Measurements from ENCODE around the gene CES3. TPM values are rescaled to one million over a fixed set of nuclear protein-coding genes. Genes with fewer than 3 reads are reported as not detected.

The CES3 gene
- total and polyA plus RNA-seq, 4 donors, result 0.99 to 2.1 (median 1.4) TPM

DNA sequence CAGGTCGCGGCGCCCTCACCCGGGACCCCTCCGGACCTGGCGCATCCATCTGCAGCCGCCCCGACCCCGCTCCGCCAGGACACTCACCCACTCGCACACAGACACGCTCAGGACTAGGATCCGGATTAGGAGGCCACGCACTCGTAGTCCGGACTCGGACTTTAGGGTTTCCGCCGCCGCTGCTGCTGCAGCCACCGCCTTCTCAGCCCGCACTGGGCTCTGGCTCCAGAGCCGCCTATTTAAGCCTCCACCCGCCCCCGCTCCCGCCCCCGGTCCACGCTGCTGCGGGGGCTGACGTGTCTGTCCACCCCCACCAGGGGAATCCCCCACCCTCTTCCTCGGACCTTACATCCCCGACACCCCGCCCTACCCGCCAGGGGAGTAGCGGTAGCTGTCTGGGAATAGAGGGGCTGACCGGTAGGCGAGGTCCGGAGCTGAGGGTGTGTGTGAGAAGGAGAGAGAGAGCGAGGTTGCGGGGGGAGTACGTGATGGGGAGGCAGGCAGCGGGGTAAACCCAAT, 35.7 kb upstream of the CES3 start, which contains the start of gene RRAD:
Gene RRAD (minus strand): TSS at position 214 of the 519 bp plus-strand sequence. CDS start 356 bp downstream, outside the sequence.
- DNase-seq (ENCODE audit: low read depth in 4 of 6, low spot score in 6 of 6), result peak in 1 of 6 donors; percentile 45
- Histone ChIP-seq H3K4me3 (ENCODE audit: low read depth, low read length) (no peak within 1 kb of the TSS), H3K27ac (ENCODE audit: low read depth, low read length) (no peak within 1 kb of the TSS), H3K4me1 (ENCODE audit: control insufficient read depth, insufficient read depth, low read length) (peaks cover 39% of the 10 kb centered on the region), H3K9me3 (ENCODE audit: control insufficient read depth, insufficient read depth, low read length) (no peaks in the 10 kb centered on the region), H3K27me3 (ENCODE audit: control insufficient read depth, insufficient read depth, low read length) (peaks cover 45% of the 10 kb centered on the region), H3K36me3 (ENCODE audit: control insufficient read depth, insufficient read depth, low read length) (peaks cover 13% of the 10 kb centered on the region)
- 3% methylated on average over 31 of the region's 42 CpGs for WGBS (ENCODE audit: insufficient coverage)

DNA sequence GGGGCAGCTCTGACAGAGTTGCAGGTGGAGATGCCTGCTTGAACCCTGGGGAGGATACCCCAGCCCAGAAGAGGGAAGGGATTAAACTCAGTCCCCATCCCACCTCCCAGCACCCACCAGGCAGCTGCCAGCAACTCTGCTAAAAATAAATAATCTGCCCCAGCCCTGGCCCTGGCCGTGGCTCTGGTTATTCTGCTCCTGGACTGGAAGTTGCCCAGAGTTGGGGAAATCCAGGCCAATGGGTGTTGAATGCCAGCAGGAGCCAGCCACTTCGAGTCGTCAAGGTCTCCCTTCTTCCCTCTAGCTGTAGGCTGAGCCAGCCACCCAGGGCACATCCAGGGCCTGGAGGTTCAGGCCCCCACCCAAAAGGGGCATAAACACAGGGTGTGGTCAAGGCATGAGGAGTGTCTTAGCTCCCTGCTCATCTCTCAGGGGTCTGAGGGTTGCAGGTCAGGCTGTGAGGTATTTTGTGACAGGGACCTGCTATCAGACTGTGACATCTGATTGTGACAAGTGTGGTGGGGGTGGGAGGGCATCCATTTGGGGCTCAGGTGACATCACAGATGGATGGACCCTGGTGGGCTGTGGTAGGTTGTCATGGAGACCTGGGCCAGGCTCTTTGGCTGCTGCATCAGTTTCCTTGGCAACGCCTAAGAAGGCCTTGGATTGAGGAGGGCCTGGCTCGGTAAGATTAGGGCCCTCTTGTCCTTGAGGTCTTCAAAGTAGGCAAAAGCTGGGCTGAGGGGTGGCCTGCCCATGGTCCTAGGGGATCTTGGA, 34.7 kb upstream of the CES3 start:
- no peaks in the 10 kb centered on the region for H3K9me3 ChIP-seq (ENCODE audit: control insufficient read depth, insufficient read depth, low read length)
- H3K27ac ChIP-seq (ENCODE audit: low read depth, low read length), result no peak overlapping the region
- H3K4me3 ChIP-seq (ENCODE audit: low read depth, low read length), result no peak overlapping the region
- H3K4me1 ChIP-seq (ENCODE audit: control insufficient read depth, insufficient read depth, low read length), result peaks cover 39% of the 10 kb centered on the region
- DNase-seq (ENCODE audit: low read depth in 4 of 6, low spot score in 6 of 6), result peak in 3 of 6 donors; percentile 43 to 83 (median 71)
- 48% methylated on average over 5 of the region's 5 CpGs for WGBS (ENCODE audit: insufficient coverage)
- H3K36me3 ChIP-seq (ENCODE audit: control insufficient read depth, insufficient read depth, low read length), result peaks cover 16% of the 10 kb centered on the region
- H3K27me3 ChIP-seq (ENCODE audit: control insufficient read depth, insufficient read depth, low read length), result peaks cover 42% of the 10 kb centered on the region

DNA sequence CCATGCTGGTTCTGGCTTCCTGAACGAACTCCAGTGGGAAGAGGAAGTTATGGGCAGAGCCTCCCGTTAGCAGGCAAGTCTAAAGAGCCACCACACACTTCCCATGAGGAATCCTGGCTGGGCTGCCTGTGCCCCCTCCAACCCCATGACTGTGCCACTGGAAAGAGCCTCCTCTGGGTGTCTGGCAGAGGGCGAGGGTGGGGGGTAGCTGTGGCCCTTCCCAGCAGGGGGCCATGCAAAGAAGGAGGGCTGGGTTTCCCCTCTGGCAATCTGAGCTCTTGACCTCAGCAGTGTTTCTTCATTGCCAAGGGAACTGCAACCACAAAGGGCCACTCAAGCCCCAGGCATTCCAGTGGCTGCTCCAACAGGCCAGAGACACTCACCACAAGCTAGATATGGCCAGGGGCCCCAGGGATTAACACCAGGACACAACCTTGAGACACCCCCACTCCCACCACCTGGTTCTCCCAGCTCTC, 34.1 kb upstream of the CES3 start:
- no peak overlapping the region for H3K4me3 ChIP-seq (ENCODE audit: low read depth, low read length)

DNA sequence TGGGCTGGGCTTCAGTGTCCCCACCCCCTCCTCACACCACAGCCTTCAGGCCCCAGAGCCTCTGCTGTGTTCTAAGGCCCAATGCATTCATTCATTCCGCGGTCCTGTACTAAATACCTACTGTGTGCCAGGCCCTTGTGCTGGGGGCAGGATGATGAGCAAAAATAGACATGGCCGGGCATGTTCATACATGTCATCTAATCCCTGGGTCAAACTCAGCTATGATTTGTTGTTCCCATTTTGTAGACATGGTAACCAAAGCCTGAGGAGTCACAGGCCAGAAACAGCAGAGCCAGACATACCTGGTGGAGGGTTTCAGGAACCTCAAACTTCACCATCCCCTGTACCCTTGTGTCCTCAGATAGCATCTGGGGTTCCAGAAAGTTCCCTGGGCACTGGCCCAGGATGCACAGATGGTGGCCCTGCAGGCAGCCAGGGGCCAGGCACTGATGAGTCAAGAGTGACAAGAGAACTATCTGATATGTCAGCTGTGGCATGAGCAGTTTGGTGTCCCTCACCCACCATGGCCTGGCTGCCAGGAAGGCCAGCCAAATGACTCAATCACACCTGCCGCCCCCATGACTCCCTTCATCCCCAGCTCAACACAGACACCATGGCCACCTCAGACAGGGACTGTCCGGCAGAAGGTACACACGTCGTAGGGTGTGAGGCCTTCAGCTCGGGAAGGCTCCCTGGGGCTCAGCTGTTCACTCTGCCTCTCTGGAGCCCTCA, 33.0 kb upstream of the CES3 start:
- Histone ChIP-seq H3K27ac (ENCODE audit: low read depth, low read length) (no peak overlapping the region), H3K4me1 (ENCODE audit: control insufficient read depth, insufficient read depth, low read length) (peaks cover 46% of the 10 kb centered on the region), H3K27me3 (ENCODE audit: control insufficient read depth, insufficient read depth, low read length) (peaks cover 29% of the 10 kb centered on the region), H3K9me3 (ENCODE audit: control insufficient read depth, insufficient read depth, low read length) (no peaks in the 10 kb centered on the region), H3K36me3 (ENCODE audit: control insufficient read depth, insufficient read depth, low read length) (peaks cover 21% of the 10 kb centered on the region), H3K4me3 (ENCODE audit: low read depth, low read length) (no peak overlapping the region)
- no peak for DNase-seq (ENCODE audit: low read depth in 4 of 6, low spot score in 6 of 6)
- 89% methylated on average over 6 of the region's 8 CpGs for WGBS (ENCODE audit: insufficient coverage)

More for the DNA sequence above, 34.1 kb upstream of the CES3 start:
- Histone ChIP-seq H3K9me3 (ENCODE audit: control insufficient read depth, insufficient read depth, low read length) (no peaks in the 10 kb centered on the region), H3K27ac (ENCODE audit: low read depth, low read length) (no peak overlapping the region), H3K36me3 (ENCODE audit: control insufficient read depth, insufficient read depth, low read length) (peaks cover 12% of the 10 kb centered on the region), H3K27me3 (ENCODE audit: control insufficient read depth, insufficient read depth, low read length) (peaks cover 36% of the 10 kb centered on the region), H3K4me1 (ENCODE audit: control insufficient read depth, insufficient read depth, low read length) (peaks cover 39% of the 10 kb centered on the region)
- DNase-seq (ENCODE audit: low read depth in 4 of 6, low spot score in 6 of 6), result peak in 1 of 6 donors; percentile 27
- WGBS (ENCODE audit: insufficient coverage), result 60% methylated on average over 2 of the region's 3 CpGs

DNA sequence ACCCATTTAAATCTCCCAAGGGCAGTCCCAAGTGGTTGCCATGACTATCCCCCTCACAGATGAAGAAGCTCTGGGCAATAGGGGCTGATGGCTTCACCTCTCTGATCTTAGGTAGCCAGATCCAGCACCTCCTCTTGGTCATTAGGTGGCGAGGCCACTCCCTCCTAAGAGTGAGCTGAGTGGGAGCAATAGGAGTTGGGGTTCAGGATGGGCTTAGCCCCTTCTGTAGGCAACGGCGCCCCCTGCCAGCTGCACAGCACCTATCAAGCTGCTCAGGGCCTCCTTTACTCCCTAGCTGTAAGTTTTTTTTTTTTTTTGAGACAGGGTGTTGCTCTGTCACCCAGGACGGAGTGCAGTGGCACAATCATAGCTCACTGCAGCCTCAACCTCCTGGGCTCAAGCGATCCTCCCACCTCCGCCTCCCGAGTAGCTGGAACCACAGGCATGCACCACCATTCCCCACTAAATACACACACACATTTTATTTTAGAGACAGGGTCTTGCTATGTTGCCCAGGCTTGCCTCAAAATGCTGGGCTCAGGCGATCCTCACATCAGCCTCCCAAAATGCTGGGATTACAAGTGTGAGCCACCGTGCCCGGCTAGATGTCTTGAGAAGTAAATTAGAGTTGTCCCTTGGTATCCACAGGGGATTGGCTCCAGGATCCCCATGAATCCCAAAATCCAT, 32.2 kb upstream of the CES3 start:
- H3K27me3 ChIP-seq (ENCODE audit: control insufficient read depth, insufficient read depth, low read length), result peaks cover 23% of the 10 kb centered on the region
- H3K27ac ChIP-seq (ENCODE audit: low read depth, low read length), result no peak overlapping the region
- peaks cover 50% of the 10 kb centered on the region for H3K4me1 ChIP-seq (ENCODE audit: control insufficient read depth, insufficient read depth, low read length)
- peaks cover 23% of the 10 kb centered on the region for H3K36me3 ChIP-seq (ENCODE audit: control insufficient read depth, insufficient read depth, low read length)
- 68% methylated on average over 7 of the region's 10 CpGs for WGBS (ENCODE audit: insufficient coverage)
- no peak overlapping the region for H3K4me3 ChIP-seq (ENCODE audit: low read depth, low read length)
- H3K9me3 ChIP-seq (ENCODE audit: control insufficient read depth, insufficient read depth, low read length), result no peaks in the 10 kb centered on the region
- DNase-seq (ENCODE audit: low read depth in 4 of 6, low spot score in 6 of 6), result no peak

DNA sequence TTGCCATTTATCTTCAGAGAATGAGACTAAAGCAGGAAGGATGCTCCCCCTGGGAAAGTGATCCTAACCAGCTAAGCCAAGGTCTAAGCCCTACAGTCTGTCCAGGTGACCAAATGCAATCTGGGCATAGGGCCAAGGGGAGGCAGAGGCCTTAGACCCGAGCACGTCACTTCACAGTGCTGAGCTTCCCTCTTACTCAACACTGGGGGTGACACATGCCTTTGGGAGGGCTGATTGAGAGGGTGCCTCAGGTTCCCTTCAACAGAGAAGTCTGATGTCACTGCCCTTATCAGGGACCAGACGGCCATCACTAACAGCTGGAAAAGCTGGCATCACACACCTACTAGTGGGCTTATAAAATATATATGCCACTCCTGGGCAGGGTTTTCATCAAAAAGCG, 30.9 kb upstream of the CES3 start:
- H3K4me3 ChIP-seq (ENCODE audit: low read depth, low read length), result no peak overlapping the region
- no CpG with 5 or more reads among the region's 4 CpGs for WGBS (ENCODE audit: insufficient coverage)
- no peak overlapping the region for H3K27ac ChIP-seq (ENCODE audit: low read depth, low read length)
- no peak for DNase-seq (ENCODE audit: low read depth in 4 of 6, low spot score in 6 of 6)
- peaks cover 43% of the 10 kb centered on the region for H3K4me1 ChIP-seq (ENCODE audit: control insufficient read depth, insufficient read depth, low read length)
- peaks cover 10% of the 10 kb centered on the region for H3K27me3 ChIP-seq (ENCODE audit: control insufficient read depth, insufficient read depth, low read length)
- no peaks in the 10 kb centered on the region for H3K9me3 ChIP-seq (ENCODE audit: control insufficient read depth, insufficient read depth, low read length)
- peaks cover 23% of the 10 kb centered on the region for H3K36me3 ChIP-seq (ENCODE audit: control insufficient read depth, insufficient read depth, low read length)

DNA sequence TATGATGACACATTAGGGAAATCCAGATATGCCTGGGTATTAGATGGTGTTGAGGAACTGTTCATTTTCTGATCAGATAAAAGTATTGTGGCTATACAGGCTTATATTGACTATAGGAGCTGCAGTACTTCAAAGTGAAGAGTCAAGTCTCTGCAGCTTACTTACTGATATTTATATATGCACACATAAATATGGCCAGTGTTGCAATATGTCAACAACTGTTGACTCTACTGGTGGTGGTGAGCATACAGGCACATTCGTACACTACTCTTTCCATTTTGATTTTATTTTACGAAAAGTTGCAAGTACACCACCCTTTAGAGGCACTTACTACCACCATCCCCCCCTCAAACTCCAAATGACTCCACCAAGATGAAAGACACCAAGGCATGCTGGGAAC, 29.4 kb upstream of the CES3 start:
- Histone ChIP-seq H3K27ac (ENCODE audit: low read depth, low read length) (no peak overlapping the region), H3K4me3 (ENCODE audit: low read depth, low read length) (no peak overlapping the region), H3K36me3 (ENCODE audit: control insufficient read depth, insufficient read depth, low read length) (peaks cover 35% of the 10 kb centered on the region), H3K9me3 (ENCODE audit: control insufficient read depth, insufficient read depth, low read length) (no peaks in the 10 kb centered on the region), H3K4me1 (ENCODE audit: control insufficient read depth, insufficient read depth, low read length) (peaks cover 43% of the 10 kb centered on the region), H3K27me3 (ENCODE audit: control insufficient read depth, insufficient read depth, low read length) (no peaks in the 10 kb centered on the region)
- no peak for DNase-seq (ENCODE audit: low read depth in 4 of 6, low spot score in 6 of 6)
- no CpG with 5 or more reads among the region's 2 CpGs for WGBS (ENCODE audit: insufficient coverage)

DNA sequence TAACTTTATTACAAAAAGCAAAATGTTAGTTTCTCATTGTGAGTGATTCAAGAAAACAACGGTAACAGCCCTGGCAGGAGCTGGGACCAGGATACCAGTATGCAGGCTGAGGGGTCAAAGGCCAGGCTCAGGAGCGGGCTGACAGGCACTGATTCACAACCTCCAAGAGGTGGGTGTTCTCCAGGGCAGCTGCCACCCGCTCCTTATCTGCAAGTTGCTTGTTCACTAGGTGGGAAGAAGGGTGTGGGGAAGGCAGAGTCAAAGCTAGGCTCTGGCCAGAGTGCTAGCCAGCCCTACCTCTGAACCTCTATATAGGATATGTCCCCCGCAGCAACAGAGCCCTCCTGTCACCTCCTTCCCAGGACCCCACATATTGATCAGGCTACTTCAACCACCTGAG, 29.0 kb upstream of the CES3 start:
- DNase-seq (ENCODE audit: low read depth in 4 of 6, low spot score in 6 of 6), result no peak
- peaks cover 39% of the 10 kb centered on the region for H3K36me3 ChIP-seq (ENCODE audit: control insufficient read depth, insufficient read depth, low read length)
- H3K27me3 ChIP-seq (ENCODE audit: control insufficient read depth, insufficient read depth, low read length), result no peaks in the 10 kb centered on the region
- H3K4me1 ChIP-seq (ENCODE audit: control insufficient read depth, insufficient read depth, low read length), result peaks cover 39% of the 10 kb centered on the region
- H3K4me3 ChIP-seq (ENCODE audit: low read depth, low read length), result no peak overlapping the region
- H3K9me3 ChIP-seq (ENCODE audit: control insufficient read depth, insufficient read depth, low read length), result no peaks in the 10 kb centered on the region
- WGBS (ENCODE audit: insufficient coverage), result 88% methylated on average over 3 of the region's 4 CpGs
- no peak overlapping the region for H3K27ac ChIP-seq (ENCODE audit: low read depth, low read length)

DNA sequence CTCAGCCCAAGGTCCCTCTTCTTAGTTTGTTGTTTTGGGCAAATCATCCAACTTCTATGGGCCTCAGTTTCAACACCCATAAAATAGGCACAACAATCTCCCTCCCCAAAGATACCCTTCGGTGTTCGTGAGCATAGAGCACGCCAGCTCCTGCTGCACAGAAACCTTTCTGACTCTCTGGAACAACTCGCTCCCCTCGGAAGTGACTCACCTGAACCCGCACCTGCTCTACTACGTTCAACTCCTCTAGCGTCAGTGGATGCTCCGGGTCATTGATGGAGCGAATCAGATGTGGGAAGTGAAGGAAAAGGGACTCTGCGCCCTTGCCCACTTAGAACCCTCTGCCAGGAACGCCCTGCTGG, 27.3 kb upstream of the CES3 start:
- peaks cover 38% of the 10 kb centered on the region for H3K4me1 ChIP-seq (ENCODE audit: control insufficient read depth, insufficient read depth, low read length)
- 4% methylated on average over 7 of the region's 12 CpGs for WGBS (ENCODE audit: insufficient coverage)
- peaks cover 51% of the 10 kb centered on the region for H3K36me3 ChIP-seq (ENCODE audit: control insufficient read depth, insufficient read depth, low read length)
- no peaks in the 10 kb centered on the region for H3K9me3 ChIP-seq (ENCODE audit: control insufficient read depth, insufficient read depth, low read length)
- peak overlapping the region; percentile 99 for H3K4me3 ChIP-seq (ENCODE audit: low read depth, low read length)
- no peaks in the 10 kb centered on the region for H3K27me3 ChIP-seq (ENCODE audit: control insufficient read depth, insufficient read depth, low read length)
- DNase-seq (ENCODE audit: low read depth in 4 of 6, low spot score in 6 of 6), result no peak
- H3K27ac ChIP-seq (ENCODE audit: low read depth, low read length), result peak overlapping the region; percentile 86
